Neural cell (in vitro differentiated cells): Measurements from ENCODE around the gene RAB9A. TPM values are rescaled to one million over a fixed set of nuclear protein-coding genes. Genes with fewer than 3 reads are reported as not detected.

Source experiments
- H2AFZ ChIP-seq: fragments of 200-600, 300-800 bp; sonication (generic), shearing (Covaris generic); 2 replicates; pipeline ENCODE4 v1.6.0; 2014; ENCODE audit warnings: low read depth, mild to moderate bottlenecking, antibody characterized with exemption, low read length, moderate library complexity
- H3F3A ChIP-seq: fragments of 200-600 bp; shearing (Covaris generic); 2 replicates; pipeline ENCODE4 v1.6.1; 2016; ENCODE audit warnings: mild to moderate bottlenecking, moderate library complexity, mixed read lengths, antibody characterized with exemption, low read length; ENCODE audit not compliant: insufficient read depth, poor library complexity, severe bottlenecking
- H3K27ac ChIP-seq: fragments of 200-600, 300-800 bp; sonication (generic), shearing (Covaris generic); 2 replicates; pipeline ENCODE4 v1.5.1; 2014; ENCODE audit warnings: mild to moderate bottlenecking, low read length, moderate library complexity
- H3K27me3 ChIP-seq: fragments of 300-800, 200-600 bp; sonication (generic), shearing (Covaris generic); 2 replicates; pipeline ENCODE4 v1.6.0; 2014; ENCODE audit warnings: mild to moderate bottlenecking, low read depth, low read length, moderate library complexity; ENCODE audit not compliant: insufficient read depth
- H3K36me3 ChIP-seq: fragments of 300-800, 200-600 bp; sonication (generic), shearing (Covaris generic); 2 replicates; pipeline ENCODE4 v1.5.1; 2014; ENCODE audit warnings: mild to moderate bottlenecking, antibody characterized with exemption, low read length, moderate library complexity; ENCODE audit not compliant: insufficient read depth
- H3K4me2 ChIP-seq: fragments of 300-800, 200-600 bp; sonication (generic), shearing (Covaris generic); 2 replicates; pipeline ENCODE4 v1.6.0; 2014; ENCODE audit warnings: mild to moderate bottlenecking, low read length
- H3K4me3 ChIP-seq: fragments of 300-800, 200-600 bp; sonication (generic), shearing (Covaris generic); 2 replicates; pipeline ENCODE4 v1.5.1; 2014; ENCODE audit warnings: mild to moderate bottlenecking, low read length, moderate library complexity
- H3K79me2 ChIP-seq: fragments of 200-600 bp; shearing (Covaris generic); replicated peaks from 2 replicates; pipeline ENCODE4 v1.6.0; 2014; ENCODE audit warnings: mild to moderate bottlenecking, low read length, moderate library complexity; ENCODE audit not compliant: insufficient read depth
- H3K9ac ChIP-seq: fragments of 300-800, 200-600 bp; sonication (generic), shearing (Covaris generic); 2 replicates; pipeline ENCODE4 v1.6.1; 2016; ENCODE audit warnings: mild to moderate bottlenecking, low read length, mixed read lengths
- H3K9me2 ChIP-seq: fragments of 200-600 bp; shearing (Covaris generic); 2 replicates; pipeline ENCODE4 v1.6.1; 2016; ENCODE audit warnings: mild to moderate bottlenecking, low read length, mixed read lengths; ENCODE audit not compliant: insufficient read depth
- H3K9me3 ChIP-seq: fragments of 200-600, 300-800 bp; sonication (generic), shearing (Covaris generic); 2 replicates; pipeline ENCODE4 v1.6.1; 2016; ENCODE audit warnings: mild to moderate bottlenecking, mixed run types, low read length, moderate library complexity, mixed read lengths
- H4K20me1 ChIP-seq: fragments of 200-600 bp; shearing (Covaris generic); 2 replicates; pipeline ENCODE4 v1.6.1; 2016; ENCODE audit warnings: mild to moderate bottlenecking, mixed run types; ENCODE audit not compliant: insufficient read depth
- CTCF ChIP-seq: fragments of 450-650 bp; IDR thresholded peaks from 2 replicates; pipeline ENCODE4 v1.5.1; 2014; ENCODE audit warnings: antibody characterized with exemption, mild to moderate bottlenecking, moderate library complexity; ENCODE audit not compliant: poor library complexity, severe bottlenecking
- EP300 ChIP-seq: fragments of 450-650 bp; conservative IDR thresholded peaks from 2 replicates; pipeline ENCODE4 v1.6.1; 2014; ENCODE audit warnings: antibody characterized with exemption, mild to moderate bottlenecking, moderate library complexity; ENCODE audit not compliant: poor library complexity, severe bottlenecking
- EZH2 ChIP-seq: fragments of 200-600, 300-800 bp; shearing (Covaris generic), sonication (generic); IDR thresholded peaks from 2 replicates; pipeline ENCODE4 v1.6.1; 2014; ENCODE audit warnings: antibody characterized with exemption, low read length, borderline replicate concordance, mild to moderate bottlenecking; ENCODE audit not compliant: insufficient read depth, poor library complexity, severe bottlenecking
- MXI1 ChIP-seq: fragments of 450-650 bp; conservative IDR thresholded peaks from 2 replicates; pipeline ENCODE4 v1.6.1; 2014; ENCODE audit warnings: antibody characterized with exemption, mild to moderate bottlenecking; ENCODE audit not compliant: poor library complexity, severe bottlenecking
- POLR2AphosphoS5 ChIP-seq: IDR thresholded peaks from 2 replicates; pipeline ENCODE4 v1.6.1; 2012
- RAD21 ChIP-seq: fragments of 450-650 bp; conservative IDR thresholded peaks from 2 replicates; pipeline ENCODE4 v1.6.1; 2014; ENCODE audit warnings: antibody characterized with exemption, mild to moderate bottlenecking, moderate library complexity
- REST ChIP-seq: IDR thresholded peaks from 2 replicates; pipeline ENCODE4 v1.6.1; 2012; ENCODE audit warnings: borderline replicate concordance
- SMC3 ChIP-seq: fragments of 450-650 bp; conservative IDR thresholded peaks from 2 replicates; pipeline ENCODE4 v1.6.1; 2014; ENCODE audit warnings: antibody characterized with exemption, mild to moderate bottlenecking, moderate library complexity; ENCODE audit not compliant: poor library complexity
- TAF1 ChIP-seq: IDR thresholded peaks from 2 replicates; pipeline ENCODE4 v1.6.1; 2012; ENCODE audit warnings: low read depth
- polyA plus RNA-seq: library from polyadenylated mRNA; depleted of rRNA; stranded (reverse); fragments of >200 nt; gene quantifications from 2 replicates; pipeline ENCODE4 v1.2.3, GENCODE V29; 2014

The RAB9A gene
- polyA plus RNA-seq, 1 donor from 2014 or later, result 26.9 TPM

- peaks cover 29% of the 10 kb centered on the region for H3K79me2 ChIP-seq
Observed at GRCh38 chrX:13690836-13691235, 1.9 kb downstream of the RAB9A start.

GRCh38 chrX:13691841-13692371 is 3.0 kb downstream of the RAB9A start:
- TF ChIP-seq REST (no peak), RAD21 (no peak), MXI1 (no peak), TAF1 (no peak), SMC3 (no peak), EZH2 (no peak), CTCF (no peak), POLR2AphosphoS5 (no peak), EP300 (no peak)
- H3K4me2 ChIP-seq, result no peak overlapping the region
- H3K36me3 ChIP-seq, result no peaks in the 10 kb centered on the region
- no peaks in the 10 kb centered on the region for H4K20me1 ChIP-seq
- no peaks in the 10 kb centered on the region for H3K9me2 ChIP-seq
- no peak overlapping the region for H3K4me3 ChIP-seq
- H3F3A ChIP-seq, result no peaks in the 10 kb centered on the region
- H3K27me3 ChIP-seq, result no peaks in the 10 kb centered on the region
- no peak overlapping the region for H2AFZ ChIP-seq
- H3K27ac ChIP-seq, result no peak overlapping the region
- peaks cover 29% of the 10 kb centered on the region for H3K79me2 ChIP-seq
- H3K9ac ChIP-seq, result no peak overlapping the region
- no peaks in the 10 kb centered on the region for H3K9me3 ChIP-seq

More at GRCh38 chrX:13690836-13691235, 1.9 kb downstream of the RAB9A start:
- TF ChIP-seq TAF1 (no peak), SMC3 (no peak), CTCF (no peak), MXI1 (no peak), RAD21 (no peak), POLR2AphosphoS5 (no peak)
- no peak overlapping the region for H3K9ac ChIP-seq
- peak overlapping the region; percentile 79 for H3K4me3 ChIP-seq
- H3K4me2 ChIP-seq, result no peak overlapping the region
- no peaks in the 10 kb centered on the region for H3K9me3 ChIP-seq
- no peaks in the 10 kb centered on the region for H3F3A ChIP-seq
- no peaks in the 10 kb centered on the region for H3K9me2 ChIP-seq
- H3K36me3 ChIP-seq, result no peaks in the 10 kb centered on the region
- H4K20me1 ChIP-seq, result no peaks in the 10 kb centered on the region
- H2AFZ ChIP-seq, result no peak overlapping the region
- H3K27ac ChIP-seq, result no peak overlapping the region
- no peaks in the 10 kb centered on the region for H3K27me3 ChIP-seq
